Esophagus muscularis mucosa (tissue), 3 donors: Measurements from ENCODE around the gene AIF1.

Experiments
- CTCF ChIP-seq, 3 experiments: fragments of 200-600 bp in 2 of 3; fragments of 450-650 bp in 1 of 3; sonication (generic) in 2 of 3; IDR thresholded peaks; one replicate each; pipeline ENCODE4 v1.5.1; 2017 to 2019; ENCODE audit warnings: antibody characterized with exemption in 3 of 3, mild to moderate bottlenecking in 2 of 3, moderate library complexity in 1 of 3
- POLR2AphosphoS5 ChIP-seq, 2 donors: sonication (generic); formaldehyde crosslinking; IDR thresholded peaks; one replicate each; pipeline ENCODE4 v1.6.1; 2017; ENCODE audit warnings: antibody characterized with exemption in 2 of 2

DNA sequence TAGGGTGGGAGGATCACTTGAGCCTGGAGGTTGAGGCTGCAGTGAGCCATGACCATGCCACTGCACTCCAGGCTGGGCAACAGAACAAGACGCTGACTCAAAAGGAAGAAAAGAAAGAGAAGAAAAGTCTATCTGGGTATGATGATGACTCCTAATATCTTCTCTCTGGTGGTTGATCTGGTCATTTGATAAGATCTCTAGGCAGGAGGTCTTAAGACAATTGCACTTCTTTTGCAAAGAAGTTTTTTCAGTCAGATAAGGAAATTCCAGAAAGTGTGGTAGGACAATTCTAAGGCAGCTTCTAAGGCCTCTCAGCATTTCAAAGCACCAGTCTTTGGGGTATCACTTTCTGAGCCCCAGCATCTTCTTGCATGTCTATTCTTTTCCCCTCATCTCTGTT lies 7.7 kb upstream of the AIF1 start:
- TF ChIP-seq CTCF (IDR thresholded peaks at IDR 0.05) (no peak), POLR2AphosphoS5 (IDR thresholded peaks at IDR 0.05) (no peak)
